Measurements from ENCODE around the gene MRPL45.
"Not testable (repeated sequence)": the region's sequence is repeated elsewhere in the genome, so short reads cannot be mapped to it uniquely, and the experiment has no call there.

DNA sequence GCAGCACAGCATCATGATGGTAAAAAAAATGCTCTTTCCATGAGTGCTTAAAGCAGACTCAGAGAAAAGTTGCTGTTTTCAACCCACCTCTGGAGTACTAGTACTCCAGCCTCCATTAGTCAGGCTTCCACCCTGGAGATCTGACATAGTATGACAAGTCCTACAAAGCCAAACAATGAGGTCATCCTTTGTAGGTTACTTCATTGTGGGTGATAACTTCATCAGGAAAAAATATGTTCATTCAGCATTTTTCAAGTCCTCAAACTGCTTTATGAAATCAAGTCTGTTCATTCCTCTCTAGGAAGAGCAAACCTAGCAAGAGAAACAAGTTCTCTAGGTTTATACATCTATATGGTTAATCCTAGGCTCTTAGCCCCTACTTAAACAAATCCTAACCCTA is 27.4 kb upstream of the MRPL45 start:
- TF ChIP-seq, protein P1, sequence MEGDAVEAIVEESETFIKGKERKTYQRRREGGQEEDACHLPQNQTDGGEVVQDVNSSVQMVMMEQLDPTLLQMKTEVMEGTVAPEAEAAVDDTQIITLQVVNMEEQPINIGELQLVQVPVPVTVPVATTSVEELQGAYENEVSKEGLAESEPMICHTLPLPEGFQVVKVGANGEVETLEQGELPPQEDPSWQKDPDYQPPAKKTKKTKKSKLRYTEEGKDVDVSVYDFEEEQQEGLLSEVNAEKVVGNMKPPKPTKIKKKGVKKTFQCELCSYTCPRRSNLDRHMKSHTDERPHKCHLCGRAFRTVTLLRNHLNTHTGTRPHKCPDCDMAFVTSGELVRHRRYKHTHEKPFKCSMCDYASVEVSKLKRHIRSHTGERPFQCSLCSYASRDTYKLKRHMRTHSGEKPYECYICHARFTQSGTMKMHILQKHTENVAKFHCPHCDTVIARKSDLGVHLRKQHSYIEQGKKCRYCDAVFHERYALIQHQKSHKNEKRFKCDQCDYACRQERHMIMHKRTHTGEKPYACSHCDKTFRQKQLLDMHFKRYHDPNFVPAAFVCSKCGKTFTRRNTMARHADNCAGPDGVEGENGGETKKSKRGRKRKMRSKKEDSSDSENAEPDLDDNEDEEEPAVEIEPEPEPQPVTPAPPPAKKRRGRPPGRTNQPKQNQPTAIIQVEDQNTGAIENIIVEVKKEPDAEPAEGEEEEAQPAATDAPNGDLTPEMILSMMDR (IDR thresholded peaks at IDR 0.05; ENCODE audit: insufficient read depth, low read depth, low read length) = not testable (repeated sequence)
- TF ChIP-seq EZH2 (IDR thresholded peaks at IDR 0.05; ENCODE audit: insufficient read depth, low read length) = not testable (repeated sequence)
